ENCODE results near the gene TMEM53. TPM values are rescaled to one million over a fixed set of nuclear protein-coding genes. Genes with fewer than 3 reads are reported as not detected.

The TMEM53 gene
- polyA plus RNA-seq, 1 of the 3 experiments (the other 2 are of a cell fraction) = 14.9 TPM

GRCh38 chr1:44707959-44708831 lies 33.9 kb upstream of the TMEM53 start:
- Histone ChIP-seq H3K79me2 (ENCODE audit: insufficient read depth) (no peaks in the 10 kb centered on the region), H4K20me1 (ENCODE audit: insufficient read depth) (no peaks in the 10 kb centered on the region), H3K4me2 (peak overlapping the region; percentile 60; the same call in 1 of the 2 replicates), H3K27me3 (ENCODE audit: insufficient read depth) (no peaks in the 10 kb centered on the region), H3K9ac (no peak overlapping the region), H3K9me2 (no peaks in the 10 kb centered on the region), H3F3A (replicated peaks; ENCODE audit: insufficient read depth) (peaks cover 9% of the 10 kb centered on the region), H3K4me1 (ENCODE audit: control insufficient read depth in 1 of 2, insufficient read depth in 2 of 2, low read depth in 1 of 2, low read length in 1 of 2) (0 out of 4 replicates have a peak, but pooled peaks cover 0 to 5% of the 10 kb centered on the region in 2 experiments), H3K36me3 (replicated peaks in 1 of 2; ENCODE audit: control insufficient read depth in 1 of 2, insufficient read depth in 2 of 2, low read length in 1 of 2) (no peaks in the 10 kb centered on the region), H2AFZ (ENCODE audit: low read depth) (no peak overlapping the region), H3K9me3 (no peaks in the 10 kb centered on the region), H3K4me3 (ENCODE audit: low read depth in 2 of 2, low read length in 1 of 2) (no peak overlapping the region), H3K27ac (ENCODE audit: low read depth in 2 of 2, low read length in 1 of 2) (peak overlapping the region in 1 of 2 experiments; percentile 86; a peak in 2 of 4 replicates)
- WGBS (ENCODE audit: low lambda C conversion rate) = 81% methylated on average over 15 of the region's 15 CpGs
- POLR2A ChIA-PET = interaction anchor here (0.6 kb wide), 1 partner anchor 216 kb away, joined by 4 read pairs; no protein-coding TSS in a partner anchor
- TF ChIP-seq EZH2phosphoT487 (IDR thresholded peaks at IDR 0.05; ENCODE audit: borderline replicate concordance, low read depth) (no peak), GABPA (IDR thresholded peaks at IDR 0.05; ENCODE audit: low read depth) (no peak), PBX3 (IDR thresholded peaks at IDR 0.05) (no peak), RAD21 (IDR thresholded peaks at IDR 0.05; ENCODE audit: low read length) (peak; percentile 30; the same call in 1 of the 2 replicates), CTCF (IDR thresholded peaks at IDR 0.05) (peak; percentile 56), SIN3A (IDR thresholded peaks at IDR 0.05; ENCODE audit: borderline replicate concordance, low read depth, low read length) (no peak)
- DNase-seq = peak; percentile 36
- CTCF ChIA-PET = interaction anchor here (0.5 to 2.3 kb wide), 6 partner anchors 10 to 804 kb away, joined by 3 to 9 read pairs (median 4); partner anchors contain the start of genes HECTD3 and RNU5D-1

GRCh38 chr1:44707112-44707881 lies 33.0 kb upstream of the TMEM53 start:
- no peaks in the 10 kb centered on the region for H3K36me3 ChIP-seq (replicated peaks in 1 of 2; ENCODE audit: control insufficient read depth in 1 of 2, insufficient read depth in 2 of 2, low read length in 1 of 2)
- no peak for DNase-seq
- no peaks in the 10 kb centered on the region for H3K27me3 ChIP-seq (ENCODE audit: insufficient read depth)
- H3K9me3 ChIP-seq = no peaks in the 10 kb centered on the region
- H4K20me1 ChIP-seq (ENCODE audit: insufficient read depth) = no peaks in the 10 kb centered on the region
- ChIA-PET CTCF (interaction anchor here (0.8 to 2.3 kb wide), 10 partner anchors 8 to 304 kb away, joined by 3 to 9 read pairs (median 4); partner anchors contain the start of genes HECTD3 and RNU5D-1), POLR2A (no interaction called here)
- H3K4me1 ChIP-seq (ENCODE audit: control insufficient read depth in 1 of 2, insufficient read depth in 2 of 2, low read depth in 1 of 2, low read length in 1 of 2) = 0 out of 4 replicates have a peak, but pooled peaks cover 0 to 5% of the 10 kb centered on the region in 2 experiments
- H3K9ac ChIP-seq = peak overlapping the region; percentile 58; the same call in 1 of the 2 replicates
- no peaks in the 10 kb centered on the region for H3K79me2 ChIP-seq (ENCODE audit: insufficient read depth)
- no peaks in the 10 kb centered on the region for H3K9me2 ChIP-seq
- no peak overlapping the region for H3K4me3 ChIP-seq (ENCODE audit: low read depth in 2 of 2, low read length in 1 of 2)
- H3F3A ChIP-seq (replicated peaks; ENCODE audit: insufficient read depth) = peaks cover 9% of the 10 kb centered on the region
- WGBS (ENCODE audit: low lambda C conversion rate) = 52% methylated on average over 6 of the region's 6 CpGs
- peak overlapping the region; percentile 80; the same call in 1 of the 2 replicates for H2AFZ ChIP-seq (ENCODE audit: low read depth)
- peak overlapping the region in 1 of 2 experiments; percentile 86; a peak in 2 of 4 replicates for H3K27ac ChIP-seq (ENCODE audit: low read depth in 2 of 2, low read length in 1 of 2)
- H3K4me2 ChIP-seq = peak overlapping the region; percentile 60
- TF ChIP-seq EZH2phosphoT487 (IDR thresholded peaks at IDR 0.05; ENCODE audit: borderline replicate concordance, low read depth) (no peak), NRF1 (IDR thresholded peaks at IDR 0.05; ENCODE audit: low read depth, low read length) (no peak), MXI1 (IDR thresholded peaks at IDR 0.05; ENCODE audit: low read depth, low read length) (no peak), GABPA (IDR thresholded peaks at IDR 0.05; ENCODE audit: low read depth) (no peak), USF2 (IDR thresholded peaks at IDR 0.05; ENCODE audit: borderline replicate concordance, low read depth, low read length) (no peak), JUND (IDR thresholded peaks at IDR 0.05) (peak; percentile 81), NFIC (IDR thresholded peaks at IDR 0.05; ENCODE audit: borderline replicate concordance) (no peak; the same call in 1 of the 2 replicates), TEAD4 (IDR thresholded peaks at IDR 0.05; ENCODE audit: borderline replicate concordance, insufficient read depth) (no peak), IRF3 (IDR thresholded peaks at IDR 0.05; ENCODE audit: low read depth, low read length) (no peak), FOXM1 (IDR thresholded peaks at IDR 0.05; ENCODE audit: low read depth) (no peak), MEF2A (IDR thresholded peaks at IDR 0.05; ENCODE audit: borderline replicate concordance, low read depth) (no peak), USF1 (IDR thresholded peaks at IDR 0.05; ENCODE audit: borderline replicate concordance, low read depth) (no peak), CHD2 (IDR thresholded peaks at IDR 0.05; ENCODE audit: low read length, partially characterized antibody) (no peak), TCF12 (IDR thresholded peaks at IDR 0.05) (peak; percentile 93), ELF1 (IDR thresholded peaks at IDR 0.05) (no peak)
